Lung (tissue), 12 donors: ENCODE results near the gene KLF16. TPM values are rescaled to one million over a fixed set of nuclear protein-coding genes. Genes with fewer than 3 reads are reported as not detected.

Source experiments
- ATAC-seq: fragments of 200-7000 bp; cut with Tn5 transposase; one replicate; pipeline ENCODE4 v1.9.1; 2020; ENCODE audit warnings: moderate number of reproducible peaks; ENCODE audit not compliant: insufficient read depth, low FRiP score
- DNase-seq, 3 donors: peaks; one replicate each; pipeline ENCODE4 v3.0.0-alpha.2; 2013 to 2017
- H3K27ac ChIP-seq, 2 donors: one replicate each; pipeline ENCODE4 v1.5.1; 2013; ENCODE audit warnings: mild to moderate bottlenecking in 2 of 2, moderate library complexity in 2 of 2, control low read depth in 1 of 2, inconsistent platforms in 1 of 2, low read depth in 1 of 2, low read length in 1 of 2
- H3K27me3 ChIP-seq, 3 donors: one replicate each; pipeline ENCODE4 v1.5.1; 2013; ENCODE audit warnings: low read length in 2 of 3; ENCODE audit not compliant: control insufficient read depth in 3 of 3, insufficient read depth in 3 of 3
- H3K36me3 ChIP-seq, 4 donors: one replicate each; pipeline ENCODE4 v1.5.1; 2013; ENCODE audit warnings: low read length in 4 of 4, mild to moderate bottlenecking in 1 of 4, moderate library complexity in 1 of 4; ENCODE audit not compliant: control insufficient read depth in 4 of 4, insufficient read depth in 4 of 4
- H3K4me1 ChIP-seq, 5 donors: one replicate each; pipeline ENCODE4 v1.5.1; 2013; ENCODE audit warnings: low read length in 5 of 5, mild to moderate bottlenecking in 2 of 5, moderate library complexity in 1 of 5; ENCODE audit not compliant: control insufficient read depth in 5 of 5, insufficient read depth in 5 of 5
- H3K4me3 ChIP-seq: one replicate; pipeline ENCODE4 v1.5.1; 2013; ENCODE audit warnings: mild to moderate bottlenecking, control low read depth, moderate library complexity
- H3K9ac ChIP-seq, 2 donors: one replicate each; pipeline ENCODE4 v1.5.1; 2013; ENCODE audit warnings: low read length in 2 of 2, control low read depth in 1 of 2; ENCODE audit not compliant: insufficient read depth in 1 of 2
- H3K9me3 ChIP-seq, 4 donors: one replicate each; pipeline ENCODE4 v1.5.1; 2013; ENCODE audit warnings: low read length in 3 of 4, mild to moderate bottlenecking in 1 of 4, moderate library complexity in 1 of 4; ENCODE audit not compliant: control insufficient read depth in 4 of 4, insufficient read depth in 3 of 4
- CTCF ChIP-seq: IDR thresholded peaks from 2 replicates; pipeline ENCODE4 v1.5.1; 2012; ENCODE audit warnings: mild to moderate bottlenecking; ENCODE audit errors: control extremely low read depth, extremely low read depth
- WGBS, 2 donors: extraction: QIAGEN DNeasy Blood & Tissue Kit; methylation state at CpG; one replicate each; pipeline ENCODE4 v1.1.7; 2013; 5-methylcytosine and 5-hydroxymethylcytosine counted together
- polyA plus RNA-seq, 2 donors: library from polyadenylated mRNA; stranded (reverse); fragments of 200-250 nt; gene quantifications; one replicate each; pipeline ENCODE4 v1.2.1, GENCODE V29; 2013
- total RNA-seq, 2 donors: library from RNA; depleted of rRNA in 1 of 2; stranded (reverse); fragments of >200 nt in 1 of 2; gene quantifications; one replicate each; pipeline ENCODE4 v1.2.1, GENCODE V29; 2014 to 2021
- donor health status: control.
- donor health status: control.
- donor health status: Bipolar disorder and iron deficiency.
- donor health status: healthy.
- donor health status: DM: yes; HTN: yes; CAD: no.

The KLF16 gene
- total and polyA plus RNA-seq, 4 donors: 3.3 to 25.6 (median 15.8) TPM

GRCh38 chr19:1830568-1830967, 32.8 kb downstream of the KLF16 start:
- WGBS, 2 donors: 84 to 85% methylated on average over 15 of the region's 15 CpGs
- no peak for ATAC-seq
- Histone ChIP-seq H3K27me3 (no peaks in the 10 kb centered on the region), H3K9me3 (no peaks in the 10 kb centered on the region), H3K9ac (no peak overlapping the region), H3K27ac (no peak overlapping the region), H3K4me1 (peaks cover 0 to 3% (median 0%) of the 10 kb centered on the region in 5 donors), H3K36me3 (peaks cover 0 to 35% (median 0%) of the 10 kb centered on the region in 4 donors), H3K4me3 (no peak overlapping the region)
- DNase-seq: no peak
- no peak for TF ChIP-seq CTCF

GRCh38 chr19:1829958-1830357, 33.4 kb downstream of the KLF16 start:
- Histone ChIP-seq H3K9ac (no peak overlapping the region), H3K36me3 (peaks cover 0 to 35% (median 0%) of the 10 kb centered on the region in 4 donors), H3K4me1 (peaks cover 0 to 3% (median 0%) of the 10 kb centered on the region in 5 donors), H3K27ac (no peak overlapping the region), H3K9me3 (no peaks in the 10 kb centered on the region), H3K4me3 (no peak overlapping the region), H3K27me3 (no peaks in the 10 kb centered on the region)
- 92 to 95% methylated on average over 11 of the region's 11 CpGs for WGBS, 2 donors
- no peak for TF ChIP-seq CTCF
- DNase-seq (no peak), ATAC-seq (no peak)

DNA sequence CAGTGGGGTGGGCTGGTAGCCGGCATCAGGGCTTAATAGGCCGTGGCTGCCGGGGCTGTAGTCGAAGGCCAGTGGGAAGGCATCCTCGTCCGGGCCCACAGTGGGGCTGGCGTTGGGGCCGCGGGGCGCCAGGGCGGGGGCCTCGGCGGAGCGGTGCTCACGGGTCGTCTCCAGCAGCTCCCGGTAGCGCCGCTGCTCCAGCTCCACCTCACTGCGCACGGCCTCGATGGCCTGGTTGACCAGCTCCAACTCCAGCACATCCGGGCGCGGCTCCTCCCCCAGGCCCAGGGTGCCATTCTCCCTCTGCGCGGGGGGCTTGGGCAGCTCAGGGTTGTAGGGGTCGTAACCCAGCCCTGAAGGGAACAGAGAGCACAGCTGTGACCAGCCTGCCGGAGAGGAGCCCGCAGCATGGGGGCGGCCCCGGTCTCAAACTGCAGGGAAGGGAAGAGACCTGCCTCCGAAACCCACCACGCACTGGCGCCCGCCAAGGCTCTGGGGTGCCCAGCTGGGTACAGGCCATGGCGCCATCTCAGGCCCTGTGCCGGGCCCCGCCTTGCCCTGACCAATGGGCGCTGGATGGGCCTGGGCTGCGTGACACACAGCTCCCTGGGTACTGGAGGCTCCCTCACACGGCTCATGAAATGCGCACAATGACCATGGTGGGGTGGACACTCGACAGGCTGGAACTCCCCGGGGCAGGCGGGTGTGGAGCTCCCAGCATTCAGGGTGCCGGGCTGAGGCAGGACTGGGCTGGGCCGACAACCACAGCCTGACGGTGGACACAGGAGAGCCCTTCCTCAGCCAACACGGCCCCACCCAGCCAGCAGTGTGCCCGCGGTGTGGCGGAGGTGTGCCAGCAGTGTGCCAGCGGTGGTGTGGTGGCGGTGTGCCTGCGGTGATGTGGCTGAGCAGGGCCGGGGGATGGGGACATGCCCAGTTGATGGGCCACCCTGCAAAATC, 34.8 kb downstream of the KLF16 start:
- DNase-seq (no peak), ATAC-seq (no peak)
- H3K27me3 ChIP-seq: no peaks in the 10 kb centered on the region
- no peak overlapping the region for H3K4me3 ChIP-seq
- no peaks in the 10 kb centered on the region for H3K9me3 ChIP-seq
- no peak overlapping the region for H3K27ac ChIP-seq
- H3K9ac ChIP-seq: no peak overlapping the region
- TF ChIP-seq CTCF: no peak
- H3K4me1 ChIP-seq: peaks cover 0 to 3% (median 0%) of the 10 kb centered on the region in 5 donors
- WGBS, 2 donors: 94 to 95% methylated on average over 57 of the region's 57 CpGs
- peaks cover 0 to 43% (median 0%) of the 10 kb centered on the region in 4 donors for H3K36me3 ChIP-seq
